ENCODE data around the gene UBR2. TPM values are rescaled to one million over a fixed set of nuclear protein-coding genes. Genes with fewer than 3 reads are reported as not detected.

The UBR2 gene
- total and polyA plus RNA-seq, 2 of the 13 experiments (the other 11 are each of a cell fraction or from before 2014, with no cell fraction given), result 17.6 to 29.3 TPM

- H2AFZ ChIP-seq (ENCODE audit: low read length), result no peak overlapping the region
- intact Hi-C loops (cut with micrococcal nuclease; ENCODE audit: unreplicated experiment) (loop anchor here (1.0 kb wide), 3 partner anchors 65 to 238 kb away; no protein-coding TSS in a partner anchor), in situ Hi-C loops (cut with HindIII; ENCODE audit: extremely low pct_ligation_motif_present, low pct_unique_long_range_greater_than_20kb) (loop anchor here (5.0 kb wide), 2 partner anchors 66 to 216 kb away; partner anchors contain the start of gene RPL7L1)
- H3K4me2 ChIP-seq (ENCODE audit: low read depth, low read length), result no peak overlapping the region
- no peaks in the 10 kb centered on the region for H3K79me2 ChIP-seq (ENCODE audit: insufficient read depth, low read length)
- no peak overlapping the region for H3K4me3 ChIP-seq (replicated peaks in 1 of 3; ENCODE audit: insufficient read depth in 1 of 3, low read depth in 2 of 3, low read length in 3 of 3)
- POLR2A ChIA-PET, result interaction anchor here (0.7 to 1.3 kb wide), 4 partner anchors 65 to 218 kb away, joined by 3 to 4 read pairs (median 4); partner anchors contain the start of gene TBCC
- DNase-seq (ENCODE audit: low spot score) (peak; percentile 78), FAIRE-seq (peak; percentile 52), ATAC-seq (peak; percentile 83)
- WGBS (ENCODE audit: low lambda C conversion rate), result 5% methylated on average over 5 of the region's 5 CpGs
- no peaks in the 10 kb centered on the region for H3K9me3 ChIP-seq (ENCODE audit: low read length)
- H3K27me3 ChIP-seq (ENCODE audit: control insufficient read depth in 1 of 2, insufficient read depth in 2 of 2, low read length in 2 of 2), result no peaks in the 10 kb centered on the region
- H3K9ac ChIP-seq (ENCODE audit: insufficient read depth, low read depth, low read length), result no peak overlapping the region
- no peaks in the 10 kb centered on the region for H4K20me1 ChIP-seq (ENCODE audit: insufficient read depth, low read length)
- CTCF ChIA-PET (ENCODE audit: low intra/inter-chr PET ratio, low total read pairs), result interaction anchor here (0.7 to 2.5 kb wide), 5 partner anchors 65 to 240 kb away, joined by 3 to 44 read pairs (median 15); no protein-coding TSS in a partner anchor
- H3K36me3 ChIP-seq (replicated peaks in 1 of 2; ENCODE audit: control insufficient read depth in 1 of 2, insufficient read depth in 2 of 2, low read length in 2 of 2), result peaks cover 13 to 76% of the 10 kb centered on the region in 2 experiments
- H3K27ac ChIP-seq (ENCODE audit: extremely low read length, insufficient read depth, low read length), result no peak overlapping the region
- BruUV-seq (replicated peaks), result no TSS peak
- no peaks in the 10 kb centered on the region for H3K4me1 ChIP-seq (ENCODE audit: insufficient read depth, low read length)
- 0 out of 2 replicates have a peak, but pooled peaks have one; percentile 18 for TF ChIP-seq SAP130 (CRISPR knock-in tag; IDR thresholded peaks at IDR 0.05; ENCODE audit: low read depth)
- peak; percentile 88 for TF ChIP-seq CTCF (CRISPR knock-in tag; IDR thresholded peaks at IDR 0.05)
- peak; percentile 32 for TF ChIP-seq ASH2L (IDR thresholded peaks at IDR 0.05; ENCODE audit: insufficient read length, low read depth, low read length)
- TF ChIP-seq THRA (CRISPR knock-in tag; IDR thresholded peaks at IDR 0.05; ENCODE audit: borderline replicate concordance), result peak; percentile 17; the same call in 1 of the 2 replicates
- 0 out of 2 replicates have a peak, but pooled peaks have one; percentile 42 for TF ChIP-seq ZSCAN31 (CRISPR knock-in tag; IDR thresholded peaks at IDR 0.05; ENCODE audit: low read depth)
- TF ChIP-seq KAT7 (CRISPR knock-in tag; IDR thresholded peaks at IDR 0.05; ENCODE audit: borderline replicate concordance), result no peak
- no peak for TF ChIP-seq ZNF660 (CRISPR knock-in tag; IDR thresholded peaks at IDR 0.05; ENCODE audit: borderline replicate concordance, low read depth)
- no peak for TF ChIP-seq BCL6 (CRISPR knock-in tag; IDR thresholded peaks at IDR 0.05)
- TF ChIP-seq MLX (CRISPR knock-in tag; IDR thresholded peaks at IDR 0.05), result no peak
- TF ChIP-seq ZNF766 (CRISPR knock-in tag; IDR thresholded peaks at IDR 0.05; ENCODE audit: borderline replicate concordance), result no peak
- 0 out of 4 replicates have a peak, but pooled peaks of 1 of the 2 experiments have one; percentile 25 for TF ChIP-seq HMGXB4 (CRISPR knock-in tag; IDR thresholded peaks at IDR 0.05; ENCODE audit: borderline replicate concordance in 1 of 2, low read depth in 1 of 2)
- 0 out of 2 replicates have a peak, but pooled peaks have one; percentile 17 for TF ChIP-seq KAT8 (CRISPR knock-in tag; IDR thresholded peaks at IDR 0.05)
- TF ChIP-seq PRMT3 (CRISPR knock-in tag; IDR thresholded peaks at IDR 0.05; ENCODE audit: borderline replicate concordance, low read depth), result no peak
- TF ChIP-seq TOE1 (CRISPR knock-in tag; IDR thresholded peaks at IDR 0.05), result 0 out of 2 replicates have a peak, but pooled peaks have one; percentile 36
- peak; percentile 91 for TF ChIP-seq STAG1 (CRISPR knock-in tag; IDR thresholded peaks at IDR 0.05)
- TF ChIP-seq RXRB (CRISPR knock-in tag; IDR thresholded peaks at IDR 0.05; ENCODE audit: borderline replicate concordance), result peak; percentile 40; the same call in 1 of the 2 replicates
- no peak for TF ChIP-seq ZNF761 (CRISPR knock-in tag; conservative IDR thresholded peaks at IDR 0.05)
These were observed 97.8 kb downstream of the UBR2 start for GRCh38 chr6:42661540-42662153.
